H1 (cell line): ENCODE results near the gene EFEMP2. TPM values are rescaled to one million over a fixed set of nuclear protein-coding genes. Genes with fewer than 3 reads are reported as not detected.
A peak's percentile ranks its signal among the peaks of the same experiment; 100 is the strongest.

Source experiments
- BRCA1 ChIP-seq: IDR thresholded peaks from 2 replicates; pipeline ENCODE4 v1.6.1; 2012; ENCODE audit warnings: low read depth, low read length, improper control_type of control experiment
- POLR2AphosphoS5 ChIP-seq: IDR thresholded peaks from 2 replicates; pipeline ENCODE4 v1.6.1; 2011; ENCODE audit warnings: low read depth, low read length
- SIN3A ChIP-seq, 2 experiments: IDR thresholded peaks in 1 of 2; conservative IDR thresholded peaks in 1 of 2; 2 replicates each; pipeline ENCODE4 v1.6.1; 2011 to 2012; ENCODE audit warnings: low read length in 2 of 2, improper control_type of control experiment in 1 of 2, low read depth in 1 of 2, mild to moderate bottlenecking in 1 of 2
- polyA plus RNA-seq, 7 experiments: library from polyadenylated mRNA; depleted of rRNA in 3 of 7; stranded (reverse) in 5 of 7; unstranded in 2 of 7; fragments of >200 nt in 5 of 7; fragments of 200-250 nt in 2 of 7; gene quantifications; 1 replicate in 5 of 7; 2 replicates in 1 of 7; 4 replicates in 1 of 7; pipeline versions ENCODE4 v1.2.1 to v1.2.3, GENCODE V29; 2011 to 2013; ENCODE audit warnings: missing spikeins in 2 of 7, mixed read lengths in 2 of 7
- total RNA-seq: library from RNA; stranded (reverse); fragmentation: NEBNext Ultra II Directional; extraction: Animal tissue kit (Norgen Biotek cat#: 25700); gene quantifications from 2 replicates; pipeline ENCODE4 v1.2.1, GENCODE V29; 2021
- TF ChIP-seq, protein P1 (sequence below): IDR thresholded peaks from 2 replicates; pipeline ENCODE4 v1.6.1; 2012; ENCODE audit warnings: low read length, inconsistent platforms
- TF ChIP-seq, protein P2 (sequence below): fragments of 300-600 bp; sonication (generic); IDR thresholded peaks from 2 replicates; pipeline ENCODE4 v1.7.1; 2012; ENCODE audit warnings: low read length, moderate library complexity, mild to moderate bottlenecking, inconsistent platforms; ENCODE audit not compliant: insufficient replicate concordance

The EFEMP2 gene
- total and polyA plus RNA-seq, 2 of the 8 experiments (the other 6 are each of a cell fraction or from before 2014, with no cell fraction given) = 8.8 to 17.2 TPM

DNA sequence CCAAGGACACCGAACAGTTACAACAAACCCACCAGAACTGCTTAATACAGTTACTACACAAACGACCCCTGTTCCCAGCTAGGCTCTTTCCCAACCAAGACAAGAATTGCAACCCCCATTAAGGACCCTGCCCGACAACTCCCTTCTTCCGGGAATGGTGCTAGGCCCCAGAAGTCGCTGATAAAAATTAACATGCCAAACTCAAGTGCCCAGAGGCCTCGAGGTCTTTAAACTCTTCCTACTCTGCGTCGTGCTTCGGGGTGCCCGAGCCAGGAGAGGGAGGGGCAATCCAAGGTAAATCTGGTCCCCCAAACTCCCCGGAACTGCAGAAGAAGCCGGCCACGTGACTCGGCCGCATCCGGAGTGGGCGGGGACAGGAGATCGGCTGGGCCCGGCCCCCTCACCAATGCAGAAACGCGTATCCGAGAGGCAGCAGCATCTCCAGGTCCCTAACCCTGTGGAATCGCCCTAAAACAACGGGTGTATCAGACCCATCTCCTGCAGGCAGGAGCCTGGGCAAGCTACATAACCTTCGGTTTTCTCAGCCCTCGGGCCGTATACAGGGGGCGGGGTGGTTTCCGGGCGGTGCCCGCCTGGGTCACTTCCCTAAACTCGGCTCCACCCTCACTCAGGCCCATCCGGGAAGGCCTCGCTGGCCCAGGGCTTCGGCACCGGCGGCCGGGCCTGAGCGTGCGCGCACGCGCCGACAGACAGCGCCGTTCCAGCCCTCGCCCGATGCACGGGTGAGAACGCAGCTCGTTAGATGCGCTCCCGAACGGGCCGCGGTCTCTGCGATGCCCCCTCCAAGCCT lies 15.7 kb downstream of the EFEMP2 start (continued):
- TF ChIP-seq, protein P1, sequence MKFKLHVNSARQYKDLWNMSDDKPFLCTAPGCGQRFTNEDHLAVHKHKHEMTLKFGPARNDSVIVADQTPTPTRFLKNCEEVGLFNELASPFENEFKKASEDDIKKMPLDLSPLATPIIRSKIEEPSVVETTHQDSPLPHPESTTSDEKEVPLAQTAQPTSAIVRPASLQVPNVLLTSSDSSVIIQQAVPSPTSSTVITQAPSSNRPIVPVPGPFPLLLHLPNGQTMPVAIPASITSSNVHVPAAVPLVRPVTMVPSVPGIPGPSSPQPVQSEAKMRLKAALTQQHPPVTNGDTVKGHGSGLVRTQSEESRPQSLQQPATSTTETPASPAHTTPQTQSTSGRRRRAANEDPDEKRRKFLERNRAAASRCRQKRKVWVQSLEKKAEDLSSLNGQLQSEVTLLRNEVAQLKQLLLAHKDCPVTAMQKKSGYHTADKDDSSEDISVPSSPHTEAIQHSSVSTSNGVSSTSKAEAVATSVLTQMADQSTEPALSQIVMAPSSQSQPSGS = peak; percentile 35; the same call in 1 of the 2 replicates
- TF ChIP-seq SIN3A (conservative IDR thresholded peaks at IDR 0.05 in 1 of 2, IDR thresholded peaks at IDR 0.05 in 1 of 2; ENCODE audit: low read depth in 1 of 2, low read length in 2 of 2) = peak; percentile 12 to 84; a peak in 2 of 4 replicates
- peak; percentile 74 for TF ChIP-seq POLR2AphosphoS5
- no peak for TF ChIP-seq BRCA1
- TF ChIP-seq, protein P2, sequence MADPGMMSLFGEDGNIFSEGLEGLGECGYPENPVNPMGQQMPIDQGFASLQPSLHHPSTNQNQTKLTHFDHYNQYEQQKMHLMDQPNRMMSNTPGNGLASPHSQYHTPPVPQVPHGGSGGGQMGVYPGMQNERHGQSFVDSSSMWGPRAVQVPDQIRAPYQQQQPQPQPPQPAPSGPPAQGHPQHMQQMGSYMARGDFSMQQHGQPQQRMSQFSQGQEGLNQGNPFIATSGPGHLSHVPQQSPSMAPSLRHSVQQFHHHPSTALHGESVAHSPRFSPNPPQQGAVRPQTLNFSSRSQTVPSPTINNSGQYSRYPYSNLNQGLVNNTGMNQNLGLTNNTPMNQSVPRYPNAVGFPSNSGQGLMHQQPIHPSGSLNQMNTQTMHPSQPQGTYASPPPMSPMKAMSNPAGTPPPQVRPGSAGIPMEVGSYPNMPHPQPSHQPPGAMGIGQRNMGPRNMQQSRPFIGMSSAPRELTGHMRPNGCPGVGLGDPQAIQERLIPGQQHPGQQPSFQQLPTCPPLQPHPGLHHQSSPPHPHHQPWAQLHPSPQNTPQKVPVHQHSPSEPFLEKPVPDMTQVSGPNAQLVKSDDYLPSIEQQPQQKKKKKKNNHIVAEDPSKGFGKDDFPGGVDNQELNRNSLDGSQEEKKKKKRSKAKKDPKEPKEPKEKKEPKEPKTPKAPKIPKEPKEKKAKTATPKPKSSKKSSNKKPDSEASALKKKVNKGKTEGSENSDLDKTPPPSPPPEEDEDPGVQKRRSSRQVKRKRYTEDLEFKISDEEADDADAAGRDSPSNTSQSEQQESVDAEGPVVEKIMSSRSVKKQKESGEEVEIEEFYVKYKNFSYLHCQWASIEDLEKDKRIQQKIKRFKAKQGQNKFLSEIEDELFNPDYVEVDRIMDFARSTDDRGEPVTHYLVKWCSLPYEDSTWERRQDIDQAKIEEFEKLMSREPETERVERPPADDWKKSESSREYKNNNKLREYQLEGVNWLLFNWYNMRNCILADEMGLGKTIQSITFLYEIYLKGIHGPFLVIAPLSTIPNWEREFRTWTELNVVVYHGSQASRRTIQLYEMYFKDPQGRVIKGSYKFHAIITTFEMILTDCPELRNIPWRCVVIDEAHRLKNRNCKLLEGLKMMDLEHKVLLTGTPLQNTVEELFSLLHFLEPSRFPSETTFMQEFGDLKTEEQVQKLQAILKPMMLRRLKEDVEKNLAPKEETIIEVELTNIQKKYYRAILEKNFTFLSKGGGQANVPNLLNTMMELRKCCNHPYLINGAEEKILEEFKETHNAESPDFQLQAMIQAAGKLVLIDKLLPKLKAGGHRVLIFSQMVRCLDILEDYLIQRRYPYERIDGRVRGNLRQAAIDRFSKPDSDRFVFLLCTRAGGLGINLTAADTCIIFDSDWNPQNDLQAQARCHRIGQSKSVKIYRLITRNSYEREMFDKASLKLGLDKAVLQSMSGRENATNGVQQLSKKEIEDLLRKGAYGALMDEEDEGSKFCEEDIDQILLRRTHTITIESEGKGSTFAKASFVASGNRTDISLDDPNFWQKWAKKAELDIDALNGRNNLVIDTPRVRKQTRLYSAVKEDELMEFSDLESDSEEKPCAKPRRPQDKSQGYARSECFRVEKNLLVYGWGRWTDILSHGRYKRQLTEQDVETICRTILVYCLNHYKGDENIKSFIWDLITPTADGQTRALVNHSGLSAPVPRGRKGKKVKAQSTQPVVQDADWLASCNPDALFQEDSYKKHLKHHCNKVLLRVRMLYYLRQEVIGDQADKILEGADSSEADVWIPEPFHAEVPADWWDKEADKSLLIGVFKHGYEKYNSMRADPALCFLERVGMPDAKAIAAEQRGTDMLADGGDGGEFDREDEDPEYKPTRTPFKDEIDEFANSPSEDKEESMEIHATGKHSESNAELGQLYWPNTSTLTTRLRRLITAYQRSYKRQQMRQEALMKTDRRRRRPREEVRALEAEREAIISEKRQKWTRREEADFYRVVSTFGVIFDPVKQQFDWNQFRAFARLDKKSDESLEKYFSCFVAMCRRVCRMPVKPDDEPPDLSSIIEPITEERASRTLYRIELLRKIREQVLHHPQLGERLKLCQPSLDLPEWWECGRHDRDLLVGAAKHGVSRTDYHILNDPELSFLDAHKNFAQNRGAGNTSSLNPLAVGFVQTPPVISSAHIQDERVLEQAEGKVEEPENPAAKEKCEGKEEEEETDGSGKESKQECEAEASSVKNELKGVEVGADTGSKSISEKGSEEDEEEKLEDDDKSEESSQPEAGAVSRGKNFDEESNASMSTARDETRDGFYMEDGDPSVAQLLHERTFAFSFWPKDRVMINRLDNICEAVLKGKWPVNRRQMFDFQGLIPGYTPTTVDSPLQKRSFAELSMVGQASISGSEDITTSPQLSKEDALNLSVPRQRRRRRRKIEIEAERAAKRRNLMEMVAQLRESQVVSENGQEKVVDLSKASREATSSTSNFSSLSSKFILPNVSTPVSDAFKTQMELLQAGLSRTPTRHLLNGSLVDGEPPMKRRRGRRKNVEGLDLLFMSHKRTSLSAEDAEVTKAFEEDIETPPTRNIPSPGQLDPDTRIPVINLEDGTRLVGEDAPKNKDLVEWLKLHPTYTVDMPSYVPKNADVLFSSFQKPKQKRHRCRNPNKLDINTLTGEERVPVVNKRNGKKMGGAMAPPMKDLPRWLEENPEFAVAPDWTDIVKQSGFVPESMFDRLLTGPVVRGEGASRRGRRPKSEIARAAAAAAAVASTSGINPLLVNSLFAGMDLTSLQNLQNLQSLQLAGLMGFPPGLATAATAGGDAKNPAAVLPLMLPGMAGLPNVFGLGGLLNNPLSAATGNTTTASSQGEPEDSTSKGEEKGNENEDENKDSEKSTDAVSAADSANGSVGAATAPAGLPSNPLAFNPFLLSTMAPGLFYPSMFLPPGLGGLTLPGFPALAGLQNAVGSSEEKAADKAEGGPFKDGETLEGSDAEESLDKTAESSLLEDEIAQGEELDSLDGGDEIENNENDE = no peak
